Naive thymus-derived CD8-positive, alpha-beta T cell (primary cell): ENCODE measurements around the gene LMF1. TPM values are rescaled to one million over a fixed set of nuclear protein-coding genes. Genes with fewer than 3 reads are reported as not detected.
A peak's percentile ranks its signal among the peaks of the same experiment; 100 is the strongest.

Source experiments
- ATAC-seq, 2 donors: fragments of 150-1000 bp; cut with Tn5 transposase in 1 of 2; sonication (Bioruptor Pico), chemical (Tn5 transposase) in 1 of 2; 1 replicate in 1 of 2; 2 replicates in 1 of 2; pipeline ENCODE4 v1.10.0; 2021; ENCODE audit warnings: mild to moderate bottlenecking in 2 of 2, moderate library complexity in 2 of 2
- POLR2A ChIA-PET: fragments of 350-600 bp; sonication (Branson Sonifier 250); formaldehyde crosslinking; loops from one replicate; lab custom pipeline; 2021; ENCODE audit warnings: antibody characterized with exemption; lab: Charles Lee
- DNase-seq, 10 donors: peaks; one replicate each; pipeline versions ENCODE4 v3.0.0 to v3.0.0-alpha.2; 2020 to 2022
- H3K27ac Mint-ChIP-seq, 10 donors: one replicate each; pipeline ENCODE4 v1.8.0; 2020 to 2022; ENCODE audit warnings: mild to moderate bottlenecking in 10 of 10, mixed read lengths in 10 of 10, moderate library complexity in 4 of 10, inconsistent platforms in 1 of 10
- H3K27me3 Mint-ChIP-seq, 5 donors: one replicate each; pipeline ENCODE4 v1.8.0; 2021 to 2022; ENCODE audit warnings: mixed read lengths in 5 of 5
- H3K36me3 Mint-ChIP-seq, 3 donors: one replicate each; pipeline ENCODE4 v1.8.0; 2020 to 2022; ENCODE audit warnings: mixed read lengths in 3 of 3, mild to moderate bottlenecking in 2 of 3, inconsistent platforms in 1 of 3
- H3K4me1 Mint-ChIP-seq, 4 donors: one replicate each; pipeline ENCODE4 v1.8.0; 2021 to 2022; ENCODE audit warnings: mixed read lengths in 4 of 4
- H3K4me3 Mint-ChIP-seq, 10 donors: one replicate each; pipeline ENCODE4 v1.8.0; 2020 to 2022; ENCODE audit warnings: mild to moderate bottlenecking in 10 of 10, mixed read lengths in 10 of 10, moderate library complexity in 6 of 10, inconsistent platforms in 1 of 10
- H3K9me3 Mint-ChIP-seq, 9 donors: one replicate each; pipeline ENCODE4 v1.8.0; 2020 to 2022; ENCODE audit warnings: mixed read lengths in 9 of 9, mild to moderate bottlenecking in 3 of 9, inconsistent platforms in 1 of 9, moderate library complexity in 1 of 9
- polyA plus RNA-seq, 3 donors: library from polyadenylated mRNA; unstranded; fragments of 300-500 nt; fragmentation: Illumina TruSeq; gene quantifications; one replicate each; pipeline ENCODE4 v1.2.3, GENCODE V29; 2021
- total RNA-seq, 8 experiments: library from RNA in 2 of 8; stranded (reverse) in 2 of 8; gene quantifications; one replicate each; pipeline ENCODE4 v1.2.3 and lab custom pipeline; 2021 to 2026

LMF1 gene
- total and polyA plus RNA-seq, 5 experiments from 2014 or later: 12.2 to 45.1 (median 13.6) TPM

DNA sequence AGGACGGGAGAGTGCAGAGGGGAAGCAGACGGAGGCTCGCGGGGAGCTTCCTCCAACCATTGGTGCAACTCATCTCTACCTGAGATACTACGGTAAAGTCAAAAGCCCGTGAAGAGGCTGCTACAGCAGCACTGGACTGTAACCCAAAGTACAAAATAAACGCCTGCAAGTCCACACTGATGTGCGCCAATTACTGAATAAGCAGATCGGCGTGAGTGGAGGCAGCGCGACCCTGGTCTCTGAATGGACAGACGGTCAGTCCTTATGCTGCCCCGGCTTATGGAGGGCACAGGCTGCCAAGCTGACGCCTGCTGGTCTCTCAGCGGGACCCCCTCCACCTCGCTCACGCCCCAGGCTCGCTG, 58.5 kb downstream of the LMF1 start:
- H3K27me3 Mint-ChIP-seq: no peaks in the 10 kb centered on the region
- no peaks in the 10 kb centered on the region for H3K9me3 Mint-ChIP-seq
- ATAC-seq (no peak), DNase-seq (no peak)
- peaks cover 0 to 27% (median 7%) of the 10 kb centered on the region in 3 donors for H3K36me3 Mint-ChIP-seq
- H3K4me3 Mint-ChIP-seq: no peak overlapping the region
- POLR2A ChIA-PET: no interaction called here
- peak overlapping the region in 1 of 10 donors; percentile 82 for H3K27ac Mint-ChIP-seq
- H3K4me1 Mint-ChIP-seq: peaks cover 0 to 4% (median 0%) of the 10 kb centered on the region in 4 donors

DNA sequence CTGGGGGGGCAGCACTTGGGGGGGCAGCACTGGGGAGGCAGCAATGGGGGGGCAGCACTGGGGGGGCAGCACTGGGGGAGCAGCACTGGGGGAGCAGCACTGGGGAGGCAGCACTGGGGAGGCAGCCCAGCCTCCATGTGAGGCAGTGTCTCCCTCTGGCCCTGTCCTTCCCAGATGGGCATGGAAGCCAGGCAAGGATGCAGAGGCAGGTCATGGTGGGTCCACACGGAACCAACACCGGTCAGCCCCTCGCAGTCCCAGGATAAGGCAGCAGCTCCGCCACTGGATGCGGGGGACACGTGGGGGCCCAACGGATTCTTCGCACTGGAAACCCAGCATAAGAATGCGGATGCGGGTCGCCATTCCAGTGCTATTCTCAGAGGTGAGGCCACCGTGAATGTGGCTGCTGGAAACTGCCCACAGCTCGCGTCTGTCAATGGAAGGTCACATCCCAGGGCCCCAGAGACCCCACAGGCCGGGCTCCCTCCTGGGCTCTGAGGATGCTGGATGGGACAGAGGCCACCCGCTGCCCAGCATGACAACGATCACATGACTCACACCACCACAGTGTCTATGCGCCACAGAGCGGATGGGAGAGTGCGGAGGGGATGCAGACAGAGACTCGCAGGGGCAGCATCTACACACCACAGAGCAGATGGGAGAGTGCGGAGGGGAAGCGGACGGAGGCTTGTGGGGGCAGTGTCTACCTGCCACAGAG, 59.0 kb downstream of the LMF1 start:
- Mint-ChIP-seq H3K4me3 (no peak overlapping the region), H3K27me3 (no peaks in the 10 kb centered on the region), H3K4me1 (peaks cover 0 to 4% (median 0%) of the 10 kb centered on the region in 4 donors), H3K27ac (peak overlapping the region in 1 of 10 donors; percentile 82), H3K9me3 (no peaks in the 10 kb centered on the region), H3K36me3 (peaks cover 0 to 32% (median 11%) of the 10 kb centered on the region in 3 donors)
- POLR2A ChIA-PET: no interaction called here
- ATAC-seq: no peak
- DNase-seq: no peak

DNA sequence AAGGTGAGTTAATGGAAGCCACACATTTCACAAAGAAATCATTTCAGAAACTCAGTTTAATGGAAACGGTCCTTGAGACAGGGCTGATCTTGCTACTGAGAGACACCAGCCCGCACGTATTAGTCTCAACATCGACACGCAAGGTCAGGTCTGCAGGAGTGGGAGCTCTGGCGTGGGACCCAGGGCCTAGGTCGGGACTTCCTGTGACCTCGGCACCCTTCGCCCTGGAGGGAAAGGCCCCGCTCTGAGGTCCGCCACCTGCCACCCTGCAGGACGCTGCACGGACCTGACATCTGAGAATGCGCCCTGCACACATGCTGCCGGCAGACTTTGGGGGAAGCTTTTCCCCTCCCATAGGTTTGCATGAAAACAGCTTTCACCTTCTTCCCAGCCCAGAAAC, 59.7 kb downstream of the LMF1 start:
- no peak for ATAC-seq
- Mint-ChIP-seq H3K36me3 (peaks cover 0 to 37% (median 15%) of the 10 kb centered on the region in 3 donors), H3K27me3 (no peaks in the 10 kb centered on the region), H3K4me1 (peaks cover 0 to 4% (median 0%) of the 10 kb centered on the region in 4 donors), H3K27ac (no peak overlapping the region), H3K4me3 (no peak overlapping the region), H3K9me3 (no peaks in the 10 kb centered on the region)
- DNase-seq: no peak
- POLR2A ChIA-PET: no interaction called here

DNA sequence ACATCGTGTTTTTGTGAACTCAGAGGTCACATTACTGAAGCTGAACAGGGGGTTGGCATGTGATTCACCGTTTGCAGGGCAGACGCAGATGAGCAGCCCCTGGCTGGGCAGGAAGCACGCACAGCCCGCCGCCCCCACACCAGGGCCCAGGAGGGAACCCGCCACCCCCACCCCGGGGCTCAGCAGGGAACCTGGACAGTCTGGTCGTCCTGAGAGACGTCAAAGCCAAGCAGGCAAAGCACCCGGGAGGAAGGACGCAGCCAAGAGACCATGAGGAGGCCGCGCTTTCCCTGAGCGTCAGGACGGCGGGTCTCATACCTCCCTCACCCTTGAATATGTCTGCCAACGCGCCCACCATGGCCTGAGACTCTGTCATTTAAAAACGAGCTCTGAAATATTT, 60.6 kb downstream of the LMF1 start:
- H3K36me3 Mint-ChIP-seq: peaks cover 0 to 43% (median 19%) of the 10 kb centered on the region in 3 donors
- ATAC-seq: no peak
- H3K27ac Mint-ChIP-seq: no peak overlapping the region
- H3K27me3 Mint-ChIP-seq: no peaks in the 10 kb centered on the region
- POLR2A ChIA-PET: no interaction called here
- no peak overlapping the region for H3K4me3 Mint-ChIP-seq
- H3K9me3 Mint-ChIP-seq: no peaks in the 10 kb centered on the region
- H3K4me1 Mint-ChIP-seq: peaks cover 0 to 3% (median 0%) of the 10 kb centered on the region in 4 donors
- DNase-seq: no peak

DNA sequence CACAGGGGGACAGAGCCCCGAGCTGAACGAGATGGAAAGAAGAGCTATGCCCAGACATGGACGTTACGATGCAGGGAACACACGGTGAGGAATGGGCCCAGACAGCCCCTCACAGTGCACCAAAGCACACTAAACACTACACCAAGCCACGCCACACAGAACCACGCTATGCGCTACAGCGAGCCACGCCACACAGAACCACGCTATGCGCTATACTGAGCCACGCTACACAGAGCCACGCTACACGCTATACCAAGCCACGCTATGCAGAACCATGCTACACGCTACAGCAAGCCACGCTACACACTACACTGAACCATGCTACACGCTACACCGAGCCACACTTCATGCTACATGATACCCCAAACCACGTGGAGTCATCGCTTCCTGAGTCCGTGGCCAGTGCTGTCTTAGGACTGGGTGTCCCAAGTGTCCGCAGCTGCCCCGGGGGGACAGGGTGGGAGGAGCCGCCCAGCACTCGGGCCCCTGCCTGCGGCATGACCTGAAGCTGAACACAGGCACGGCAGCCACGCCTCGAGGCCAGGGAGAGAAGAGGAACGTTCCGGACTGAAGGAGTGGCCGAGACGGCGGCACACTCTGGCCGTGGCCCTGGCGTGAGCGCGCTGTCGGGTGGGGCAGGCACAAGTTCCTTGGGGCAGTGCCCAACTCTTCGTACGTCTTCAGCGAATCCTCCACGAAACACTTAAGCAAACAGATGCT, 61.3 kb downstream of the LMF1 start:
- no peaks in the 10 kb centered on the region for H3K9me3 Mint-ChIP-seq
- POLR2A ChIA-PET: no interaction called here
- peaks cover 0 to 4% (median 0%) of the 10 kb centered on the region in 4 donors for H3K4me1 Mint-ChIP-seq
- no peak for ATAC-seq
- no peak overlapping the region for H3K4me3 Mint-ChIP-seq
- peak overlapping the region in 1 of 10 donors; percentile 51 for H3K27ac Mint-ChIP-seq
- no peak for DNase-seq
- peaks cover 0 to 43% (median 19%) of the 10 kb centered on the region in 3 donors for H3K36me3 Mint-ChIP-seq
- H3K27me3 Mint-ChIP-seq: no peaks in the 10 kb centered on the region

DNA sequence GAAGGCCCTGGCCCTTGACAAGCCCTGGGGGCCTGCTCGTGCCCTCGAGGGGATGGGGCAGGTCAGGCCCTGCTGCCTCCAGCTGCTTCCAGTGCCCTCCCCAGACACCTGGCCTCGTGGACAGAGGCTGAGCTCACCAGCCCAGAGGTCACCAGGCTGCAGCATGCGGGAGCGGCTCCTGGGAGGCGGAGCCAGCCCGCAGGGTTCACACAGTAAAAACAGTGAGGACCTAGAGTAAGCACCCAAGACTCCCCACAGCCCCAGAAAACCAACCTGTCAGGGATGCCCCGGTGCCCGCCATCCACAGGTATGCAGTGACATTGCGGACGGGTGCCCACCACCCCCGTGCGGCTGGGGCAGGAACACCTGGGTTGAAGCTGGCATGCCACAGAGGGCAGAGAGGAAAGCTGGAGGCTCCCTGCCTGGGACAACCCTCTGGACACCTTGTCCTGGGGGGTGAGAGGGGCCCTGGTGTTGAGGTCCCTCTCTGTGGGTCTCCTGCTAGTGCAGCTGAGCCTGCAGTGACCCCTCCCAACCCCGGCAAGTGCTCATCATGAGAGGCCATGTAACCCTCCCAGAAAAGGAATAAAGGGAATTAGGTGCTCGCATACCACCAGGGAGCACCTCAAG, 62.1 kb downstream of the LMF1 start:
- no peak for ATAC-seq
- no peak overlapping the region for H3K4me3 Mint-ChIP-seq

DNA sequence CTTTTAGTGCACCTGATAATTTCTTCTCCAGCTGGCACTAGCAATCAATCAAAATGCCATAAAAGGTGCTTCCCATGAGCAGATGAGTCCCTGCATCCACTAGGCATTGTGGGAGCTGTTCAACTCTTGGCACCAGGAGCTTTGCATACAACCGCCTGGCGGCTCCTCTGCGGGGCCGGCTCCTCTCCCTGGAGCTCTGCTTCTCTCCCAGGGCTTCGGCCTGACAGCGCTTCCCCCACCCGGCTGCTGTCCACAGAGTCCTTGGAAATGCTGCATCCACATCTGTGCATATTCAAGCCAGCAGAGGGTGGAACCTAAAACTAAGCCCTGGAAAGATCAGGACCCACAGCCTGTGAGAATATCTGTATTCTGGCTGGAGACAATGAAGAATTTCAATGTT, 62.9 kb downstream of the LMF1 start:
- Mint-ChIP-seq H3K27ac (no peak overlapping the region), H3K27me3 (no peaks in the 10 kb centered on the region), H3K4me3 (no peak overlapping the region), H3K9me3 (no peaks in the 10 kb centered on the region), H3K4me1 (peaks cover 0 to 4% (median 0%) of the 10 kb centered on the region in 4 donors), H3K36me3 (peaks cover 0 to 40% (median 19%) of the 10 kb centered on the region in 3 donors)
- ATAC-seq: no peak
- POLR2A ChIA-PET: no interaction called here
- DNase-seq: no peak

More for the DNA sequence above, 62.1 kb downstream of the LMF1 start:
- no peaks in the 10 kb centered on the region for H3K9me3 Mint-ChIP-seq
- H3K27ac Mint-ChIP-seq: no peak overlapping the region
- DNase-seq: no peak
- peaks cover 0 to 42% (median 19%) of the 10 kb centered on the region in 3 donors for H3K36me3 Mint-ChIP-seq
- H3K4me1 Mint-ChIP-seq: peaks cover 0 to 4% (median 0%) of the 10 kb centered on the region in 4 donors
- POLR2A ChIA-PET: no interaction called here
- H3K27me3 Mint-ChIP-seq: no peaks in the 10 kb centered on the region

DNA sequence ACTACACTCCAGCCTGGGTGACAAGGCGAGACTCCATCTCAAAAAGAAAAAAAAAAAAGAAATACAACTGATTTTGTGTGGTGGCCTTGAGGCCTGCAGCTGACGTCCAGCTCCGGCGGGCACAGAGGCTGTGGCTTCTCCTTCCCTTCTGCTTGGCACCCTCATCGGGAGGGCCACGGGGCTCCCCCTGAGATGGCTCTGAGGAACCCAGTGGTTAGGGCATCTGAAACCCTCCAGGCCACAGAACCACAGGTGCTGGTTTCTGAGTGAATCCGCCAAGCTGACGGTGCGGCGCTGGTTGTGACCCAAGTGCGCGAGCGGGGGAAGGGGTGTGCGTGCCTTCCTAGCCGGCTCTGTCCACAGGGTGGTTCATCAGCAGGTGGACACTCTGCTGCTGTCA, 63.4 kb downstream of the LMF1 start:
- H3K27ac Mint-ChIP-seq: no peak overlapping the region
- H3K27me3 Mint-ChIP-seq: no peaks in the 10 kb centered on the region
- peaks cover 0 to 4% (median 0%) of the 10 kb centered on the region in 4 donors for H3K4me1 Mint-ChIP-seq
- DNase-seq (no peak), ATAC-seq (no peak)
- no peak overlapping the region for H3K4me3 Mint-ChIP-seq
- peaks cover 0 to 40% (median 19%) of the 10 kb centered on the region in 3 donors for H3K36me3 Mint-ChIP-seq
- no peaks in the 10 kb centered on the region for H3K9me3 Mint-ChIP-seq
- POLR2A ChIA-PET: no interaction called here

DNA sequence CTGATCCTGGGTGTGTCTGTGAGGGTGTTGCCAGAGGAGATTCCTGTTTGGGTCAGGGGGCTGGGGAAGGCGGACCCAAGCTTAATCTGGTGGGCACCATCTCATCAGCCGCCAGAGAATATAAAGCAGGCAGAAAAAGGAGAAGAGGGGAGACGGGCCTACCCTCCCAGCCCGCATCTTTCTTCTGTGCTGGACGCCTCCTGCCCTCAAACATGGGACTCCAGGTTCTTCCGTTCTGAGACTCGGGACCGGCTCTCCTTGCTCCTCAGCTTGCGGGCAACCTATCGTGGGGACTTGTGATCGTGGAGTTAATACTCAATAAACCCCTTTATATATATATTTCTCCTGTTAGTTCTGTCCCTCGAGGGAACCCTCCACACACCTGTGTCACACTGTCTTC, 64.5 kb downstream of the LMF1 start:
- no peaks in the 10 kb centered on the region for H3K27me3 Mint-ChIP-seq
- H3K36me3 Mint-ChIP-seq: peaks cover 0 to 40% (median 19%) of the 10 kb centered on the region in 3 donors
- DNase-seq: no peak
- ATAC-seq: no peak
- peaks cover 0 to 2% (median 0%) of the 10 kb centered on the region in 4 donors for H3K4me1 Mint-ChIP-seq
- POLR2A ChIA-PET: no interaction called here
- H3K4me3 Mint-ChIP-seq: no peak overlapping the region
- H3K27ac Mint-ChIP-seq: peak overlapping the region in 1 of 10 donors; percentile 65
- no peaks in the 10 kb centered on the region for H3K9me3 Mint-ChIP-seq

DNA sequence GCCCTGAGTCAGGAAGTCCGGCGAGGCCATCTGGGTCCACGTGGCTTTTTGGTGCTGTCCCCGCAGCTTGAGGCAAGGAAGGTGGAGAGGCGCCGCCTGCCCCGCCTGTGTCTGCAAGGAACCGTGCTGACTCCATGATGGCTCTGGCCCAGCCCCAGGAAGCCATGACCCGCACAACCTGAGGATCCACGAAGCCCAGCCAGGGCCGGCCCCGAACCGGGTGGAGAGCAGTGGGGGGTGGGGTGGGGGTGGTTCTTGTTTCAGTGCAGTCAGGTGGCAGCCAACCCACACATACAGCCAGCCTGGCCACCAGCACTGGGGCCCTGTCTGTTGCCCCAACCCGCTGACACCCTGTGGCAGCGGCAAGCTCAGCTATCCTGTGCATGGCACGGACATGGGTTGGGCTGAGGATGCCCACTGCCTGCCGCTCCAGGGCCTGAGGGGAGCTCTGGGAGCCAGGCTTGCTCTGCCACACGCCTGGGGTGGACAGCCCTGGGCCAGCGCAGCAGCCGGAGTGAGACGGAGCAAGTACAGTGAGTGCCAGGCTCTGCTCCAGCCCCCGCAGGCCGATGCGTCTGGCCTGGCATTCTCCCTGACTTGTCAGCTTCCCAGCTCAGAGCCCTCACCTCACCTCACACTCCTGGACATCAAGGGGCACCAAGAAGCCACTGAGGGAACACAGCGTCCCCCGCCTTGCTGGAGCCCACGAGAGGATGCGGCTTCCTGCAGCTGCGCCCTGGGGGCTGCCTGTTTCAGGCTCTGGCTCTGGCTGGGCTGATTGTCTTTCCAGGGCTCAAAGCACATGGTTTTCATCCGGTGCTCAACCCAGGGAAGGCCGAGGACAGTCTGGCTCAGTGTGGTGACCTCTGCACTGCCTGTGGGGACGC, 68.8 kb downstream of the LMF1 start:
- H3K9me3 Mint-ChIP-seq: no peaks in the 10 kb centered on the region

DNA sequence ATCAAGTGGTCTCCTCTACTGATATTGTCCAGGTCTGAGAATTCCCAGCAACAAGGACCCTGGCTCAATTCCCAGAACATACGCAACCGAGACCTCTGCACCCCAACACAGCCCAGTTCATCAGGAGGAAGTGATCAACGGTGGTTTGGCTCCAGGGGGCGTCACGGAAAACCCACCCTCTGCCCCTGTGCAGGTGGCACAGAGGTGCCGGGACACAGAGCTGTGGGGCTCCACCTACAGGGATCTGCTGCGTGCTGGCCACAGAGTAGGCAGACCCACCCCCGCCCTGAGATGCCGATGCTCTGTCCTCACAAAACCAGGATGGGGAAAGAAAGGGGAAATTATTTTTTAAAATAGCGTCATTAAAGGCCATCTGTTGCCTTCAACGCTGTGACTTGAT, 69.6 kb downstream of the LMF1 start:
- Mint-ChIP-seq H3K4me3 (no peak overlapping the region), H3K27ac (no peak overlapping the region), H3K9me3 (no peaks in the 10 kb centered on the region), H3K27me3 (no peaks in the 10 kb centered on the region), H3K36me3 (peaks cover 0 to 17% (median 5%) of the 10 kb centered on the region in 3 donors), H3K4me1 (peaks cover 0 to 2% (median 0%) of the 10 kb centered on the region in 4 donors)
- DNase-seq (no peak), ATAC-seq (no peak)
- POLR2A ChIA-PET: no interaction called here

More for the DNA sequence above, 68.8 kb downstream of the LMF1 start:
- peaks cover 0 to 19% (median 11%) of the 10 kb centered on the region in 3 donors for H3K36me3 Mint-ChIP-seq
- no peaks in the 10 kb centered on the region for H3K27me3 Mint-ChIP-seq
- no peak overlapping the region for H3K27ac Mint-ChIP-seq
- ATAC-seq (no peak), DNase-seq (no peak)
- H3K4me1 Mint-ChIP-seq: peaks cover 0 to 2% (median 0%) of the 10 kb centered on the region in 4 donors
- H3K4me3 Mint-ChIP-seq: no peak overlapping the region
- POLR2A ChIA-PET: no interaction called here

DNA sequence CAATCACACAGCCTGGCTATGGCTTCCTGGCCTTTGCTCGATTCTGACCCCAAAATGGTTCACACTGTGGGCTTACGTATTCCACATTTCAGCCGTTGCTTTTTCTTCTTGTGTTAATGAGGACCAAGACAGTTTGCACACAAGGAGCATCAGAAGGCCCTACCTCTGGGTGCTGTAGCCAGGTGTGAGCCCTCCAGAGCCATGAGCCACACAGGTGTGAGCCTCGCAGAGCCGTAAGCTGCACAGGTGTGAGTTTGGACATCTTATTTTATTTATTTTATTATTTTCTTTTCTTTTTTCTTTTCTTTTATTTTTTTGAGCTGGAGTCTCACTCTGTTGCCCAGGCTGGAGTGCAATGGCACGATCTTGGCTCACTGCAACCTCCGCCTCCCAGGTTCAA, 70.6 kb downstream of the LMF1 start:
- H3K4me1 Mint-ChIP-seq: peaks cover 0 to 1% (median 0%) of the 10 kb centered on the region in 4 donors
- ATAC-seq: no peak
- H3K27ac Mint-ChIP-seq: peak overlapping the region in 1 of 10 donors; percentile 40
- no peak overlapping the region for H3K4me3 Mint-ChIP-seq
- POLR2A ChIA-PET: no interaction called here
- peaks cover 0 to 11% (median 0%) of the 10 kb centered on the region in 3 donors for H3K36me3 Mint-ChIP-seq
- no peaks in the 10 kb centered on the region for H3K27me3 Mint-ChIP-seq
- no peak for DNase-seq
- H3K9me3 Mint-ChIP-seq: no peaks in the 10 kb centered on the region
